CD4-positive, alpha-beta T cell treated with Interleukin-4 for 1 hour (primary cell): Measurements from ENCODE around the gene PDCL3.

ENCODE experiments used
- DNase-seq, 2 donors: peaks; one replicate each; pipeline ENCODE4 v3.0.0-alpha.2; 2020 to 2022

Gene PDCL3

GRCh38 chr2:100613719-100614118 is 50.9 kb downstream of the PDCL3 start:
- DNase-seq = no peak

- DNase-seq = no peak
These were observed 51.7 kb downstream of the PDCL3 start for GRCh38 chr2:100614455-100615000.

GRCh38 chr2:100615471-100615870 is 52.7 kb downstream of the PDCL3 start:
- no peak for DNase-seq

GRCh38 chr2:100615886-100616285 is 53.1 kb downstream of the PDCL3 start:
- no peak for DNase-seq

GRCh38 chr2:100616841-100617390 is 54.1 kb downstream of the PDCL3 start:
- no peak for DNase-seq

GRCh38 chr2:100619951-100620350 is 57.2 kb downstream of the PDCL3 start:
- DNase-seq = no peak

- no peak for DNase-seq
These were observed 57.7 kb downstream of the PDCL3 start for GRCh38 chr2:100620481-100620880.

- no peak for DNase-seq
These were observed 58.7 kb downstream of the PDCL3 start for GRCh38 chr2:100621371-100621951.

GRCh38 chr2:100623033-100623715 is 60.4 kb downstream of the PDCL3 start:
- no peak for DNase-seq

GRCh38 chr2:100623930-100624329 is 61.1 kb downstream of the PDCL3 start:
- DNase-seq = no peak

- no peak for DNase-seq
These were observed 61.7 kb downstream of the PDCL3 start for GRCh38 chr2:100624536-100624935.

- no peak for DNase-seq
These were observed 62.9 kb downstream of the PDCL3 start for GRCh38 chr2:100625717-100626116.
